GM18951 (cell line): Measurements from ENCODE around the gene RENBP.

Experiments used
- POLR2A ChIP-seq: IDR thresholded peaks from 4 replicates; pipeline ENCODE4 v1.6.1; 2011; ENCODE audit warnings: mild to moderate bottlenecking; ENCODE audit not compliant: insufficient read length, insufficient read depth; ENCODE audit errors: extremely low read depth
- in situ Hi-C: fragments of 300-500 bp; cut with MboI; formaldehyde crosslinking; loops from one replicate; pipeline ENCODE4 v1.12.0; 2022; ENCODE audit warnings: low sequenced_read_pairs, mixed read lengths, inconsistent platforms; ENCODE audit not compliant: unreplicated experiment

RENBP gene

DNA sequence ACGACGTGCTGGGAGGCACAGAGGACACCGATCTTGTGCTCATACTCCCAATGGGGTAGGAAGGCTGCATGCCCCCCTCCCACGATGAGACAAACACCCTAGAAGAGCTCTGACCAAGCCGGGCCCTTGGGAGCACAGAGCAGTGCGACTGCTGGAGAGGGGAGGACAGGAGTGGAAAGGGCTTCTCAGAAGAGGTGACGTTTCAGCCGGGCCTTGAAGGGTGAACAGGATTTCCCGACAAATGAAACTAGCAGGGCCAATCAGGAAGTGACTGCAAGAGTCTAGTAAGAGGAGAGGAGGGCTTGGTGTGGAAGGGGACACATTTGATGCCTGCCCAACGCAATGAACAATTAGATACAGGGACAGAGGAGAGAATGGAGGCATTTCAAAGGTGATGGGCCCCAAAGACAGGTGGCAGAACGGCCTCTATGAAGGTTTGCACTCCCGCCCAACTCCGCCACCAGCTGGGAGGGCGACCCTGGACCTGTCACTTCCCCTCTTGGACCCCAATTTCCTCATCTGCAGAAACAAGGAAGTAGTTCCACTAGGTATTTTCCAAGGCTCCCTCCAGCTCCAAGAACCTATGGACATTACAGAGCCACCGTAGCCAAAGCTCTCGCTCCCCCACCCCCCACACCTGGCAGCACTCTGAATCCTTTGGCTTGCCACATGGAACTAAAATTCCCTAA lies 23.2 kb upstream of the RENBP start:
- in situ Hi-C loops, result no loop called here

DNA sequence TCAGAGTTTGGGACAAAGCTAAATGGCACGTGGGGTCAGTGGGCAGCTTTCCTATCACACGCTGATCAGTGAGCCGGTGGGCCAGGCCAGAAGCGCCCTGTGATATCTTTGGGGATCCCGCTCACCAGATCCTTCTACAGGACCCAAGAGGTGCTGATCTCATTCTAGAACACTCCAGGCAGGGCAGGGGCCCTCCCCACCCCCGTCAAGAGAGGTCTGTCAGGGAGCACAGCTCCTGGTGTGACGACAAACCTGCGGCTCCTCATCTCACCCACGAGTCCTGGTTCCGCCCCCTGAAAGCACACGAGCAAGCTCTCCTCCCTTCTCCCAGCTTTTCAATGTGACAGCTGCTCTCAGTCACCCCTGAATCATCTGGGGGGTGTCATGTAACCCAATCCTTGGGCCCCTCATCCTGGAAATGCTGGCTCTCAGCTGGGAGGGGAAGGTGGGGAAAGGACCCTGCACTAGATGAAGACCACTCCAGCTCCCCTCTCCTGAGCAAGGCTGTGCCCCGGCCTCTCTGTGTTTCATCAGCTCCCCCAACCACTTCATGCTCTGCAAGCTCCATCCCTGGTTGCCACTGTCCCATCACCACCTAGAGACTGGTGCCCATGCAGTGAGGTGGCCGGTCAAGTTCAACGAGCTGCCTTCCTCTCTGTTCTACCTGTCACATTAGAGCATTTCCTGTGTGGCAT lies 22.5 kb upstream of the RENBP start:
- in situ Hi-C loops, result no loop called here
- no peak for TF ChIP-seq POLR2A

More for the DNA sequence above, 23.2 kb upstream of the RENBP start:
- TF ChIP-seq POLR2A, result no peak

DNA sequence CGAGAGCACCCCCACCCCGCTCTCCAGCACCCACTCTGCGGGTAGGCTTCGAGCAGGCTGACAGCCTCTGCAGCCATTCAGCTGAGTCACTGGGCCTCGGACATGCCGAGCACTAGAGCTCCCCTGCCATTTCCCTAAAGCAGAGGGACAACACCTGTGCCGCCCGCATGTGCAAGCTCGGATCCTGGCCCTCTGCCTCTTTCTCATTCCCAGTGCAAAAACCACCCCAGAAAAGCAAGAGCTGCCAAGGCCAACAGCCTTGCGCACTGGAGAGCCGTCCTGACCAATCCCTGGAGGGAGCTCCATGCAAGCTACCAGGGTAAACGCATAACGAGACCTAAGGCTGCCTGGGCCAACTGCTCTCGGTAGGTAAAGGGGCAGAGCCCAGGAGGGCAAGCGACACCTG lies 21.8 kb upstream of the RENBP start:
- in situ Hi-C loops, result no loop called here
- TF ChIP-seq POLR2A, result no peak

DNA sequence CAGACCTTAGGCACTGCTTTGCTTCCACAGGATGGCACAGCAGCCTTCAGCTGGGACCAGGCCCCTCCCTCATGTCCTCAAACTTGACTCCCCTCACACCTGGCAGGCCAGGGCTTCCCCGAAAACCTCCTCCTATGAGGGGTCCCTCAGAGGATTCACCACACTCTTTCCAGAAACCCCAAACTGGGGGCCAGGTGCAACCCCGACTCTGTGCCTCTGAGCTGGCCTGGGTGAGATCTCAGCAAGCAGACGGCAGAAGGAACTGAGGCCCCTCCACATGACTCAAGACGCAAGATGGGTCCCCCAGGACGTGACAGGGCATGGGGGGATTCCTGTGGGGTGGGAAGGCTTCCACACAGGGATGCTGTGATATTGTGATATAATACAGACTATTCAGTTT lies 21.0 kb upstream of the RENBP start:
- TF ChIP-seq POLR2A, result no peak
- in situ Hi-C loops, result no loop called here

DNA sequence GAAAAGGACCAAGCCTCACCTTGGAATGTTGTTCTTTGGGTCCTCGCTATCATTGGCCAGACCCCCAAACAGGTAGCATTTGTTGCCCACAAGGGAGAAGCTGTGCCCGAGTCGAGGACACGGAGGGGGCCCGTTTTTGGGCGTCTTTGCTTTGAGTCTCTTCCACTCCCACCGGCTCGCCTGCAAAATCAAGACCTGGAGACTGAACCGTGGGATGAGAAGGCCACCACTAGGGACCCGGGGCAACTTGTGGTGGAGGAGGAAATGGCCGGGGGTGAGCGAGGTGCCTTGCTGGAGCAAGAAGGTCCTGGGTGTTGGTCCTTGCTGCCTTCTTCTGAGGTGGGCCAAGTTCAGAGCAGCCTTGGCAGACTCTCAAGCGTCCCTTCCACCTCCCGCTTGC lies 19.7 kb upstream of the RENBP start:
- TF ChIP-seq POLR2A, result no peak
- in situ Hi-C loops, result no loop called here

DNA sequence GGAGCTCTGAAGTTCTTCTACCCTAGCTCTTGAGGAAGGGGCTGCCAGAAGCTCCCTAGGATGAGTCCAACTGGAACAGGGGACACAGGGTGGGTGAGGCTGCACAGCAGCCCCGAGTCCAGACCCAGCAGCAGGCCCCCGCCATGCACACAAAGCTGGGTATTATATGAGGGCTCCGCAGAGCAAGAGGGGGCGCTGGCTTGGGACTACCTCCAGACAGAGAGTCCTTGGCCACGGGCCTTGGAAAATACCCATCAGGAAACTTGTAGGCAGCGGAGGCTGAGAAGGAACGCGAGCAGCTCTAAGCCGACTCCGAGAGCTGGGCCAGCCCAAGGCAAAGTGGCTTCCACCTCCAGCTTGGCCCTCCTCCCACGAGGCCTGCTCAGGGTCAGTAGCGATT lies 19.1 kb upstream of the RENBP start:
- no peak for TF ChIP-seq POLR2A
- in situ Hi-C loops, result no loop called here

DNA sequence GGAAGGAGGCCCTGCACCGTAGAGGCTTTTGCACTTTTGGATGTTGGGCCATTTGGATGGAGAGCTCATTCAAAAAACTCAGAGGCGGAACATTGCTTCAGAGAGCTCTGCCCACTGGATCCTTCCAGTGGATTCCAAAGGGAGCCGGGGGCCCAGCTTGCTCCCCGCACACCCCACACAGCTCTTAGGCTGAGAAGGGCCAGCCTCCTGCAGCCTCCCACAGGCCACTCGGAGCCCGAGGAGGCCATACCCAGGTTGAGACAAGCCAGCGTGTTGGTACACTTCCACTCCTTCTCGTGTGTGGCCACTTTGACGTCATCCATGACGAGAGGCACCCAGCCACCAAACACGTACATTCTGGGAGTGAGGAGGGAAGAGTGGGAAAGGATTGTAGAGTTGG lies 16.8 kb upstream of the RENBP start:
- in situ Hi-C loops, result no loop called here
- no peak for TF ChIP-seq POLR2A

DNA sequence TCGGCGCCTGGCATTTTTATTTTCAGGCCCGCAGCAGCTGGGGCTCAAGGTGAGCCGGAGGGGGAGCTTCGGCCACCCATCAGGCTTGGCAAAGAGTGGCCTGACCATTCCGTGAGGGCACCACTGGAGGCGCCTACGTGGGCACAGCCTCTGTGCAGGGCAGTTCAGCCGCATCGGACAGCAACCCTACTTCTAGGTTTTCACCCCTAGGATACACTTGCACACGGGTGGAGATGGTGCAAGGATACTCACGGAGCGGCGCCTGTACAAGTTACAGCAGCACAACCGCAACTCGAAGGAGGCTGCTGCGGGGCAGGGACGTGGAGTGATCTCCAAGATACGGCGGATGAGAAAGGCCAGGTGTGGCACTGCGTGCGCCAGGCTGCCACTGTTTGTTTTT lies 16.3 kb upstream of the RENBP start:
- in situ Hi-C loops, result no loop called here
- no peak for TF ChIP-seq POLR2A

DNA sequence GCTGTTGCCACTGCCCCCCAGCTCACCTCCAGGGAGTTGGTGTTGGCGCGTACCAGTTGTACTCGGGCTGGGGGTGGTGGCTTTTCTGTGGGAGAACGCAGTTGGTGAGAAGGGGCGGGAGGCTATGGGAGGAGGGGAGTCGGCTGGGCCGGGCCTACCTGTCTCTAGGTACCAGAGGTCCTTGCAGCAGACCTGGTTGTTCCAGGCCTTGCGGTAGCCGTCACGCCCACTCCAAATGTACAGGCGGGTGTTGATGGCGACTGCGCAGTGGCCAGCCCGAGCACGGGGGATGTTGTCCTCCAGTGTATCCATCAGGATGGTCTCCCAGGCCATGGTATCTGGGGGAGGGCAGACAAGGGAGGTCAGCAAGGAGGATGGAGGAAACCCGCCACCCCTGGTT lies 15.6 kb upstream of the RENBP start:
- in situ Hi-C loops, result no loop called here
- no peak for TF ChIP-seq POLR2A

DNA sequence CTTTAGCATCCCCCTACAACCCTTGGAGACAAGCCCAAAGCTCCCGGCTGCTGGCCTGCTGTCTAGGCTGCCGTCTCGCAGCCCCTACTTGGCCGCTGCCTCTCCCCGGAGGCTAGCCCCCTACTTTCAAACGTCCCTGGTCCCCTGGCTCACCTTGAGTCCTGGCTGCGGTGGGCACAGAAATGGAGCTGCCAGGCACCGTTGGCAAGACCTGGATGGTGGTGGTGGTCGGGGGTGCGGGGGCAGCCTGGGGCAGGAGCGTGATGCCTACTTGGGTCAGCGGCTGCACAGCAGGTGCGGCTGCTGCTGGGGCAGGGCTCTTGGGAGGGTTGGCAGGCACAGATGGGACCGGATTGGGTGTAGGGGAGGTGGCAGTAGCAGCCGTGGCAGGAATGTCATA lies 15.2 kb upstream of the RENBP start:
- in situ Hi-C loops, result loop anchor here (10.0 kb wide), 1 partner anchor 175 kb away; the partner anchor contains the start of gene SRPK3
- no peak for TF ChIP-seq POLR2A

DNA sequence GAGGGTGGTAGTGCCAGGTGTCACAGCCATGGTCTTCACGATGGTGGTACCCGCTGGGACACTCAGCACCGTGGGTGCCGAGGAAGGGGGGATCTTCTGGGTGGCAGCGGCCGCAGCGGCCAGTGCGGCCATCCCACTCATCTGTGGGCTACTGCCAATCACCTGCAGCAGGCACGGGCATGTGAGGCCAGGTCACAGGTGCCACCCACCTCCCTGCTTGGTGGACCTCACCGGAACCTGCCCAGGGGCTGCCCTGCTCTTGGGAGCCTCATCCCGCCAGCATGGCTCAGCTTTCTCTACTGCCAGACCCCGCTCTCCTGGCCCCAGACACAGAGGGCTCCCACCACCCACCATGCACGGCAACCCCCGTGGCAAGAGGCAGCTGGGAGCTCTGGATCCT lies 14.2 kb upstream of the RENBP start:
- no peak for TF ChIP-seq POLR2A
- in situ Hi-C loops, result loop anchor here (10.0 kb wide), 1 partner anchor 174 kb away; the partner anchor contains the start of gene SRPK3

DNA sequence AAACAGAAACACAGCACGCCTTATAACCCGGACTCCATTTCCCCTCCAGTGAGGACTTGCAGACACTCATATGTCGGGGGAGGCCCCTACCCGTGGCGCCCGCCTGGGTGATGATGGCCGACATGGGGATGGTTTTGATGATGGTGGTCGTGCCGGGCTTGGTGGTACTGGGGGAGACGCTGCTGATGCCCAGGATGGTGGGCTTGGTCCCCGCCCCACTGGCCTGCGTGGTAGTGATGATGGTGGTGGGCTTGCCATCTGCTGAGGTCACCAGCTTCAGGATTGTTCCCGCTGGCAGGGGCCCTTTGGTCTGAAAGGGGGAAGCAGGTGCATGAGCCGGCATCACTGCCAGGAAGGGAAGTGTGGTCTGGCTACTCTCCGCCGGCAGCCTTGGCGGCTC lies 12.8 kb upstream of the RENBP start:
- in situ Hi-C loops, result loop anchor here (10.0 kb wide), 1 partner anchor 172 kb away; the partner anchor contains the start of gene SRPK3
- TF ChIP-seq POLR2A, result no peak

DNA sequence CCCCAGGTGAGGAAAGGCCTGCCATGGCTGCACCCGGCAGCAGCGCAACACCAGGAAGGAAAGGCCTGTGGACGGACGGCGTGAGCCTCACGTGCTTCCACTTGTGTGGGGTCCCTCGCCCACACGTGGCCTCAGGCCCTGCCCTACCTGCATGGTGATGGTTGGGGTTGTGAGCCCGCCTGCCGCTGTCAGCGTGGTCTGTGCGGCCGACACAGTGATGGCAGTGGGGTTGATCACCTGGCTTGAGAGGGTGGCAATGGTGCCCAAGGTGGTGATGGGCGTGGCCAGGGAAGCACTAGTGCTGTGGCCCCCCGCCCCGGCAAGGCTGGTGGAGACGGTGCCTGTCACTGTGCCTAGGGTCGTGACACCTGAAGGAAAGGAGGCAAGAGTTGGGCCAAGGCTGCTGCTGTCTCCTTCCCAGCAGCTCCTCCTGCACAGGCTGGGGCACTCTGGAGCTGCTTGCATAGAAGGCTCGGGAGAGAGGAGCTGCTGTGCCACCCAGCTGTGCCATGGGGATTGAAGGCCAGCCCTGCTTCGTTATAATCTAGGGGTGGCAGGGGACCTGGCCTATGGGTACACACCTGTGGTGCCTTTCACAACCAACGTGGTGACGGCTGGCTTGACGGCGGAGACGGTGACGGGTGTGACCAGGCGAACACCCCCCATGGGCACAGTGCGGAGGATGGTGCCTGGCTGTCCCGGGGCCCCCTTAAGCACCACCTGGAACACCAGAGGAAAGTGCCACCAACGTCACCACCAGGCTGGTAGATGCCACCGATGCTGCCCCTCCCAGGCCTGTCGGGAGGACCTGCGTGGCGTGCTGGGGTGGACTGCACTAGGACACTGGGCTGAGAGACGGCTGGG lies 11.8 kb upstream of the RENBP start:
- no peak for TF ChIP-seq POLR2A
- in situ Hi-C loops, result loop anchor here (10.0 kb wide), 1 partner anchor 171 kb away; the partner anchor contains the start of gene SRPK3

DNA sequence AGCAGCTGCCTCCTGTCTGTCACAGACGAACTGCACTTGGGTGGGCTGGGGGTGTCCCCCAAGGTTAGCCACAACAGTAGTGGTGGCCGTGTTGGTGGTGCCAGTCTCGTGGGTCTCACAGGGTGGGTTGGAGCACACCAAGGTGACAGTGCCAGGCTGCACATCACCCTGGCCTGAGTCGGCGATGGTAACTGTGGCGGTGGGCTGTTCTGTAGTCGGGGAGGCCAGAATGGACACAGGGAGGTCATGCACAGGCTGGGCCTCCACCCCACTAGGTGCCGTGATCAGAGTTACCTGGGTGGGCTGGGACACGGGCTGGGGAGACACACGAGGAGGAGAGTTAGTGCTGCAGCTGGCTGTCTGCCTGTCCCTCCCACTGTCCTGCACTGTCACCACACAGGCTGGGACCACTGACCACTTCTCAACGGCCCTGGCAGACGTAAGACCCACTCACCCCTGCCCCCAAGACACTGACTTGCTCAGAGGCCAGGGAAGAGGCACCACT lies 10.8 kb upstream of the RENBP start:
- in situ Hi-C loops, result loop anchor here (10.0 kb wide), 1 partner anchor 170 kb away; the partner anchor contains the start of gene SRPK3
- no peak for TF ChIP-seq POLR2A
